K562 (cell line): ENCODE results near the gene UNKL. TPM values are rescaled to one million over a fixed set of nuclear protein-coding genes. Genes with fewer than 3 reads are reported as not detected.

Experiments used
- ATAC-seq: fragments of 200-7000 bp; cut with Tn5 transposase; 3 replicates; pipeline ENCODE4 v1.9.1; 2020; ENCODE audit warnings: moderate library complexity
- BruUV-seq: library from RNA; stranded (reverse); fragments of 400-500 nt; replicated peaks from 2 replicates; lab custom pipeline; 2021; lab: Mats Ljungman, UMichigan
- CTCF ChIA-PET: fragments of 300-600 bp; formaldehyde crosslinking; extraction: SDS; loops from one replicate; lab custom pipeline; 2021; ENCODE audit warnings: low intra/inter-chr PET ratio; lab: Yijun Ruan, JAX
- POLR2A ChIA-PET: fragments of 300-600, 350-650 bp; sonication (Branson Sonifier 250); formaldehyde crosslinking; extraction: SDS; loops from one replicate; lab custom pipeline; 2021; ENCODE audit warnings: antibody characterized with exemption, inconsistent platforms; lab: Yijun Ruan, JAX
- DNase-seq, 4 experiments: peaks; one replicate each; pipeline versions ENCODE4 v3.0.0 to v3.0.0-alpha.2; 2011 to 2018; ENCODE audit warnings: low spot score in 3 of 4, mixed read lengths in 3 of 4; ENCODE audit errors: extremely low read depth in 1 of 4
- FAIRE-seq: peaks from 2 replicates; lab custom pipeline; 2011; peaks lifted over from hg19 to GRCh38; lab: Jason Lieb, UNC
- H2AFZ ChIP-seq: 2 replicates; pipeline ENCODE4 v1.6.0; 2011; ENCODE audit warnings: low read depth, low read length, control low read depth, inconsistent platforms
- H3K27ac ChIP-seq: fragments of 200-600 bp; 3 replicates; pipeline ENCODE4 v1.8.0; 2011; ENCODE audit warnings: low read depth, mild to moderate bottlenecking, control low read depth, inconsistent platforms, low read length, moderate library complexity, mixed read lengths; ENCODE audit errors: extremely low read depth
- H3K27me3 ChIP-seq, 2 experiments: fragments of 300-600 bp in 1 of 2; 2 replicates in 1 of 2; 3 replicates in 1 of 2; pipeline versions ENCODE4 v1.6.0 to v1.8.0; 2011; ENCODE audit warnings: inconsistent platforms in 2 of 2, low read length in 2 of 2, mild to moderate bottlenecking in 1 of 2, mixed read lengths in 1 of 2, moderate library complexity in 1 of 2; ENCODE audit not compliant: control insufficient read depth in 2 of 2, insufficient read depth in 2 of 2
- H3K36me3 ChIP-seq: fragments of 300-600 bp; 3 replicates; pipeline ENCODE4 v1.8.0; 2011; ENCODE audit warnings: mild to moderate bottlenecking, low read length, inconsistent platforms; ENCODE audit not compliant: control insufficient read depth, insufficient read depth
- H3K4me1 ChIP-seq, 2 experiments: fragments of 200-600 bp in 1 of 2; replicated peaks in 1 of 2; 2 replicates in 1 of 2; 3 replicates in 1 of 2; pipeline versions ENCODE4 v1.5.1 to v1.8.0; 2011; ENCODE audit warnings: inconsistent platforms in 2 of 2, low read length in 2 of 2, mild to moderate bottlenecking in 1 of 2, mixed read lengths in 1 of 2, moderate library complexity in 1 of 2; ENCODE audit not compliant: control insufficient read depth in 2 of 2, insufficient read depth in 2 of 2
- H3K4me2 ChIP-seq: 2 replicates; pipeline ENCODE4 v1.6.1; 2011; ENCODE audit warnings: low read length, control low read depth, inconsistent platforms, mixed read lengths; ENCODE audit not compliant: insufficient read depth
- H3K4me3 ChIP-seq: fragments of 200-600 bp; sonication (generic), shearing (Covaris generic); 2 replicates; pipeline ENCODE4 v1.5.1; 2016; ENCODE audit warnings: control low read depth, inconsistent platforms
- H3K79me2 ChIP-seq: fragments of 200-600 bp; 3 replicates; pipeline ENCODE4 v1.8.0; 2011; ENCODE audit warnings: low read length, inconsistent platforms; ENCODE audit not compliant: control insufficient read depth, insufficient read depth
- H3K9ac ChIP-seq, 2 experiments: 2 replicates each; pipeline versions ENCODE4 v1.6.0 to v1.6.1; 2011; ENCODE audit warnings: low read depth in 2 of 2, low read length in 2 of 2, control low read depth in 1 of 2, inconsistent platforms in 1 of 2, mild to moderate bottlenecking in 1 of 2, mixed read lengths in 1 of 2; ENCODE audit not compliant: insufficient read depth in 1 of 2
- H3K9me1 ChIP-seq: one replicate; pipeline ENCODE4 v1.6.0; 2011; ENCODE audit warnings: inconsistent platforms, mild to moderate bottlenecking, low read length, moderate library complexity; ENCODE audit not compliant: control insufficient read depth, insufficient read depth
- H3K9me3 ChIP-seq: replicated peaks from 2 replicates; pipeline ENCODE4 v1.5.1; 2011; ENCODE audit warnings: low read depth, low read length, inconsistent platforms; ENCODE audit not compliant: control insufficient read depth, insufficient read depth
- H4K20me1 ChIP-seq: replicated peaks from 2 replicates; pipeline ENCODE4 v1.6.1; 2011; ENCODE audit warnings: low read length, inconsistent platforms, mixed read lengths; ENCODE audit not compliant: control insufficient read depth, insufficient read depth
- CBFA2T3 ChIP-seq: fragments of 450-650 bp; IDR thresholded peaks from 2 replicates; pipeline ENCODE4 v1.6.1; 2017
- CEBPB ChIP-seq: fragments of 450-650 bp; IDR thresholded peaks from 2 replicates; pipeline ENCODE4 v1.6.1; 2016; ENCODE audit warnings: missing genetic modification characterization, missing compliant biosample characterization
- IFI16 ChIP-seq: fragments of 250-450 bp; sonication (Bioruptor Pico); IDR thresholded peaks from 2 replicates; pipeline ENCODE4 v2.1.2; 2022; ENCODE audit warnings: mild to moderate bottlenecking, inconsistent platforms
- IRF1 ChIP-seq: sonication (generic); formaldehyde crosslinking; IDR thresholded peaks from 2 replicates; pipeline ENCODE4 v1.8.0; 2022; ENCODE audit warnings: missing genetic modification reagents, mild to moderate bottlenecking, borderline replicate concordance
- ZBTB40 ChIP-seq, 2 experiments: fragments of 450-650 bp in 1 of 2; sonication (generic) in 1 of 2; formaldehyde crosslinking in 1 of 2; IDR thresholded peaks; 2 replicates each; pipeline versions ENCODE4 v1.7.1 to v1.9.0; 2016 to 2022; ENCODE audit warnings: inconsistent platforms in 1 of 2, mild to moderate bottlenecking in 1 of 2, missing genetic modification reagents in 1 of 2
- ZNF354B ChIP-seq: fragments of 250-450 bp; sonication (Bioruptor Pico); IDR thresholded peaks from 2 replicates; pipeline ENCODE4 v1.4.0; 2020
- ZNF740 ChIP-seq, 3 experiments: fragments of 200-800 bp in 1 of 3; sonication (Bioruptor generic) in 1 of 3; sonication (generic) in 1 of 3; formaldehyde crosslinking in 1 of 3; IDR thresholded peaks; 2 replicates each; pipeline versions ENCODE4 v1.6.1 to v1.8.0; 2016 to 2022; ENCODE audit warnings: mild to moderate bottlenecking in 2 of 3, missing compliant biosample characterization in 2 of 3, missing genetic modification characterization in 2 of 3, missing genetic modification reagents in 1 of 3
- WGBS: fragments of 100-300 bp; shearing (Covaris generic); methylation state at CpG from one replicate; pipeline ENCODE4 v1.1.6; 2016; ENCODE audit warnings: low coverage, mixed read lengths; ENCODE audit not compliant: insufficient coverage; ENCODE audit errors: missing lambda C conversion rate; 5-methylcytosine and 5-hydroxymethylcytosine counted together
- in situ Hi-C: fragments of 300-500 bp; cut with MboI; formaldehyde crosslinking; loops from 4 replicates; pipeline ENCODE4 v1.15.0; 2018; ENCODE audit warnings: inconsistent platforms, mixed read lengths
- intact Hi-C: fragments of 100-400 bp; cut with micrococcal nuclease; formaldehyde crosslinking; loops from 2 replicates; pipeline ENCODE4 v1.14.2; 2022
- polyA plus RNA-seq, 8 experiments: library from polyadenylated mRNA; depleted of rRNA in 4 of 8; stranded (reverse) in 5 of 8; unstranded in 3 of 8; fragments of >200 nt; fragmentation: Nextera tagmentation in 2 of 8; fragmentation: Illumina TruSeq in 1 of 8; extraction: Ambion mirVana in 2 of 8; extraction: Trizol in 1 of 8; gene quantifications; 2 replicates each; pipeline versions ENCODE4 v1.2.1 to v1.2.3, GENCODE V29; 2011 to 2014; ENCODE audit warnings: inconsistent platforms in 1 of 8, missing spikeins in 1 of 8
- total RNA-seq, 7 experiments: library from RNA; depleted of rRNA in 6 of 7; stranded (reverse); fragments of >200 nt in 6 of 7; fragmentation: Illumina TruSeq in 2 of 7; extraction: Trizol in 2 of 7; gene quantifications; 2 replicates each; pipeline versions ENCODE4 v1.2.1 to v1.2.3, GENCODE V29; 2011 to 2021; ENCODE audit warnings: low replicate concordance in 1 of 7

UNKL gene
- total and polyA plus RNA-seq, 9 of the 15 experiments (the other 6 are each of a cell fraction or from before 2014, with no cell fraction given), result 0.37 to 30.2 (median 5.1) TPM

- BruUV-seq, result TSS peak; percentile 75
- POLR2A ChIA-PET, result interaction anchor here (0.5 to 4.2 kb wide), 29 partner anchors 8 to 587 kb away, joined by 3 to 73 read pairs (median 5); partner anchors contain the start of genes EME2, MRPS34, RPS2 and UBE2I
- TF ChIP-seq IFI16 (CRISPR knock-in tag), result no peak
- TF ChIP-seq CEBPB (tag), result no peak
- no peak for TF ChIP-seq ZNF354B (CRISPR knock-in tag)
- peak; percentile 49; the same call in 1 of the 2 replicates for TF ChIP-seq ZBTB40 (IDR thresholded peaks at IDR 0.05)
- no peak for TF ChIP-seq ZBTB40 (CRISPR knock-in tag; IDR thresholded peaks at IDR 0.05)
- no peak for TF ChIP-seq IRF1 (CRISPR knock-in tag)
- TF ChIP-seq ZNF740 (CRISPR knock-in tag; IDR thresholded peaks at IDR 0.05), result 0 out of 2 replicates have a peak, but pooled peaks have one; percentile 8
- TF ChIP-seq ZNF740 (tag; IDR thresholded peaks at IDR 0.05), result no peak
- TF ChIP-seq CBFA2T3, result no peak
These were observed 36.3 kb downstream of the UNKL start for GRCh38 chr16:1378087-1378803.

More at GRCh38 chr16:1378087-1378803, 36.3 kb downstream of the UNKL start:
- FAIRE-seq (peak; percentile 60), DNase-seq (peak in 1 of 4 experiments; percentile 25), ATAC-seq (peak; percentile 19)
- CTCF ChIA-PET, result no interaction called here
- H3K4me2 ChIP-seq, result peak overlapping the region; percentile 88
- in situ Hi-C loops, result no loop called here
- intact Hi-C loops, result no loop called here
- peaks cover 8% of the 10 kb centered on the region; the same call in 2 of the 3 replicates for H3K36me3 ChIP-seq
- H4K20me1 ChIP-seq, result peaks cover 8% of the 10 kb centered on the region; the same call in 1 of the 2 replicates
- WGBS, result 18% methylated on average over 20 of the region's 25 CpGs
- H3K27me3 ChIP-seq, result no peaks in the 10 kb centered on the region
- H3K27ac ChIP-seq, result peak overlapping the region; percentile 100
- peaks cover 19 to 67% of the 10 kb centered on the region in 2 experiments; a peak in 4 of 5 replicates for H3K4me1 ChIP-seq
- H3K9me1 ChIP-seq, result peaks cover 5% of the 10 kb centered on the region
- H3K9me3 ChIP-seq, result no peaks in the 10 kb centered on the region
- peak overlapping the region; percentile 97 to 100 for H3K9ac ChIP-seq
- peaks cover 36% of the 10 kb centered on the region for H3K79me2 ChIP-seq
- peak overlapping the region; percentile 76 for H3K4me3 ChIP-seq
- 0 out of 2 replicates have a peak overlapping the region, but pooled peaks have one; percentile 70 for H2AFZ ChIP-seq
